Measurements from ENCODE around the gene NCK2. TPM values are rescaled to one million over a fixed set of nuclear protein-coding genes. Genes with fewer than 3 reads are reported as not detected.

Gene NCK2
- total RNA-seq, 4 donors from 2014 or later = 32.6 to 43.7 (median 38.7) TPM

DNA sequence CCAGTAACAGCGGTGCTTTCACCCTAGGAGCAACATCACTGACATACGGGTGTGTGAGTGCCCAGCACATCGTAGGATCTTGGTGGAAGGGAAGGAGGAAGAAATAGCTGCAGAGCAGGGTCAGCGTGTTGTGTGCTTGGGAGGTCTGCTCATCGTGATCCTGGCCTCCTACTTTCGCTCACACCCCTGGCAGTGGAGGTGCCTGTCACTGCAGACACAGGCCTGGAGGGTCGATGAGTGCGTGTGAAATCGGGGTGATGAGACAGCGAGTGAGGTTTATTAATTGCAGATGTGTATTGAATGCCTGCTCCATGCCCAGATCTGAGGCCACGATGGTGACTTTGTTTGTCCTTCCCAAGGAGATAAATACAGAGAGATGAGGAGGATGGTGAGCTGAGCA lies 126.1 kb downstream of the NCK2 start:
- DNase-seq (ENCODE audit: low spot score) = no peak

DNA sequence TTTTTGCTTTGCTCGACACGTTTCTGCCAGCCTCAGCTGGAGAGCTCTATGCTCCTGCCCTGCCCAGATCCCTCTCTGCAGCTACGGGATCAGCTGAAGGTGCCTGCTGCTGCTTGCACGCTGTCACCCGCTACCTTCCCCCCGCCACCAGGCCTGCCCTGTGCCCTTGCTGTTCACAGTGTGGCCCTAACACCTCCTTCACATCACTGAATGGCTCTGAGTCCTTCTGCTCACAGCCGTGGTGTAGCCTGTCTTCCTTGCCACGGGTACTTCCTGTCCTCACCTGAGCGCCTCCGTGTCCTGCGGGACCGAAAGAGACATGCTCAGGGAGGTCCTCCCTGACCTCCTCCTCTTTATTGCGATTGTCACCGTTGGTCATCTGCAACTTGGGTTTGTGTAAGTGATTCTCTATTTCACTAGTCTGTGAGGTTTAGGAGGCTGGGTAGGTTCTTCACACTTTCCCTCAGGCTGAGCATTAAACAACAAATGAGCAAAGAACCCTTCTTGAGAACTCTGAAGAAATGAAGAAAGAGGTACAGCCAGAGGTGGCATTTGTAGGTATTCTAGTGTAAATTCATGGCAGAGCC lies 127.5 kb downstream of the NCK2 start:
- ATAC-seq (ENCODE audit: low FRiP score) = no peak
- no peak for TF ChIP-seq CTCF (IDR thresholded peaks at IDR 0.05)
- no peak for DNase-seq (ENCODE audit: low spot score)

More for the DNA sequence above, 126.1 kb downstream of the NCK2 start:
- no peak for TF ChIP-seq CTCF (IDR thresholded peaks at IDR 0.05)
- ATAC-seq (ENCODE audit: low FRiP score) = no peak

DNA sequence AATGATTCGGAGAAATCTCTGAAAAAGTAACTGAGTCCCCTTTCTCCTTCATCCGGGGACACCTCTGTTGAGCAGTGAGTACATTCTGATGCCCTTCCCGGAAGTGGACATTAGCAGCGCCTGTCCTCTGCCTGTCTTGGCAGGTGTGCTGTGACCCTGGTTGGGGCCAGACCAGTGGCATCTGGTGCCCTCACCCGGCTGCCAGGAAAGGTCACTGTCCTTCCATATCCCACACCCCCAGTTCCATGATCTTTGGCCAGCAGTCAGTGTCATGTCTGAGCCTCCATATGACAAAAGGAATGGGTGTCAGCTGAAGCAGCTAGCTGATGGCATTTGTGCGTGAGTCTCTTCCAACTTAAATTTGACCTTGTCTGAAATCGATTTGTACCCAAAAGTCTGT lies 128.1 kb downstream of the NCK2 start:
- DNase-seq (ENCODE audit: low spot score) (no peak), ATAC-seq (ENCODE audit: low FRiP score) (no peak)
- no peak for TF ChIP-seq CTCF (IDR thresholded peaks at IDR 0.05)

DNA sequence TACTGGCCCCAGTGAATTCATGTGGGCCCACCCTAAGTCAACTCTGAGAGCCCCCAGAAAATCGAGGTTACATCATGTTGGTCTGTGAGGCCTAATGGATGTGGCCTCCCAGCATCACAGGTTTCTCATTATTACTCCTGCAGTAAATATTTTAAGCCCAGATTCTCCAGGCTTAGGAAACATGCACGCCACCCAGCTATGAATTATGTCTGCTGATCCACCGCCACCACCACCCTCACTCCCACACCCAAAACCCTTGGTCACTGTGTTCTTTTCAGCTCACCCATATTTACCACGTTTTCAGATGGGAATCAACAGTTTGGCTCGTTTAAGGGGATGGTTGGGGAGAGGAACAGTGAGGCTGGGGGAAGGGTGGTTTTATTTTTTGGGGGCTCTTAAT lies 128.6 kb downstream of the NCK2 start:
- no peak for ATAC-seq (ENCODE audit: low FRiP score)
- no peak for TF ChIP-seq CTCF (IDR thresholded peaks at IDR 0.05)

GRCh38 chr2:105873721-105874120 lies 129.0 kb downstream of the NCK2 start:
- no peak for TF ChIP-seq CTCF (IDR thresholded peaks at IDR 0.05)
- no peak for DNase-seq (ENCODE audit: low spot score)
- peak; percentile 79 for ATAC-seq (ENCODE audit: low FRiP score)

More for the DNA sequence above, 128.6 kb downstream of the NCK2 start:
- no peak for DNase-seq (ENCODE audit: low spot score)

- DNase-seq (ENCODE audit: low spot score) (no peak), ATAC-seq (ENCODE audit: low FRiP score) (no peak)
- no peak for TF ChIP-seq CTCF (IDR thresholded peaks at IDR 0.05)
Measured at GRCh38 chr2:105874466-105874865, 129.8 kb downstream of the NCK2 start.

- DNase-seq (ENCODE audit: low spot score) = no peak
- no peak for ATAC-seq (ENCODE audit: low FRiP score)
- no peak for TF ChIP-seq CTCF (IDR thresholded peaks at IDR 0.05)
Measured at GRCh38 chr2:105875241-105875640, 130.5 kb downstream of the NCK2 start.
